Measurements from ENCODE around the gene PAX5.
"Not testable (repeated sequence)": the region's sequence is repeated elsewhere in the genome, so short reads cannot be mapped to it uniquely, and the experiment has no call there.

DNA sequence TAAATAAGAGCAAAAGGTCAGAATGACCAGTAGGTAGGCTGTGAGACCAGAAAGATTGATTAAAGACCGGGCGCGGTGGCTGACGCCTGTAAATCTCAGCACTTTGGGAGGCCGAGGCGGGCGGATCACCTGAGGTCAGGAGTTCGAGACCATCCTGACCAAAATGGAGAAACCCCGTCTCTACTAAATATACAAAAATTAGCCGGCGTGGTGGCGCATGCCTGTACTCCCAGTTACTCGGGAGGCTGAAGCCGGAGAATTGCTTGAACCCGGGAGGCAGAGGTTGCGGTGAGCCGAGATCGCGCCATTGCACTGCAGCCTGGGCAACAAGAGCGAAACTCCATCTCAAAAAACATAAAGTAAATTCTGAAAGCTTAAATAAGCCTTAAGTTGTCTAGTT is 47.4 kb upstream of the PAX5 start:
- not testable (repeated sequence) for TF ChIP-seq POLR2A, POLR2AphosphoS5 (IDR thresholded peaks at IDR 0.05; ENCODE audit: low read depth, low read length)
